Subcutaneous abdominal adipose tissue (tissue), 5 donors: ENCODE measurements around the gene RHCE.
A peak's percentile ranks its signal among the peaks of the same experiment; 100 is the strongest.
"Not testable (repeated sequence)": the region's sequence is repeated elsewhere in the genome, so short reads cannot be mapped to it uniquely, and the experiment has no call there.

Source experiments
- H3K27ac ChIP-seq: one replicate; pipeline ENCODE4 v1.7.0; 2013; ENCODE audit warnings: low read depth, mild to moderate bottlenecking, inconsistent platforms, low read length, moderate library complexity
- H3K27me3 ChIP-seq, 5 donors: one replicate each; pipeline ENCODE4 v1.7.0; 2013; ENCODE audit warnings: low read length in 5 of 5, inconsistent platforms in 1 of 5; ENCODE audit not compliant: control insufficient read depth in 5 of 5, insufficient read depth in 4 of 5
- H3K36me3 ChIP-seq, 5 donors: one replicate each; pipeline ENCODE4 v1.7.0; 2013; ENCODE audit warnings: low read length in 5 of 5; ENCODE audit not compliant: control insufficient read depth in 5 of 5, insufficient read depth in 5 of 5
- H3K4me1 ChIP-seq, 5 donors: one replicate each; pipeline ENCODE4 v1.7.0; 2013; ENCODE audit warnings: low read length in 5 of 5, mild to moderate bottlenecking in 3 of 5, moderate library complexity in 1 of 5; ENCODE audit not compliant: control insufficient read depth in 5 of 5, insufficient read depth in 5 of 5
- H3K4me3 ChIP-seq, 5 donors: one replicate each; pipeline ENCODE4 v1.7.0; 2013; ENCODE audit warnings: low read length in 5 of 5, low read depth in 1 of 5
- H3K9ac ChIP-seq, 5 donors: one replicate each; pipeline ENCODE4 v1.7.0; 2013; ENCODE audit warnings: low read length in 5 of 5, mild to moderate bottlenecking in 4 of 5, moderate library complexity in 3 of 5
- H3K9me3 ChIP-seq, 5 donors: one replicate each; pipeline ENCODE4 v1.7.0; 2013; ENCODE audit warnings: low read length in 5 of 5; ENCODE audit not compliant: control insufficient read depth in 5 of 5
- donor health status: healthy.
- donor health status: healthy.
- donor health status: healthy.
- donor health status: healthy.
- donor health status: healthy.

Gene RHCE

DNA sequence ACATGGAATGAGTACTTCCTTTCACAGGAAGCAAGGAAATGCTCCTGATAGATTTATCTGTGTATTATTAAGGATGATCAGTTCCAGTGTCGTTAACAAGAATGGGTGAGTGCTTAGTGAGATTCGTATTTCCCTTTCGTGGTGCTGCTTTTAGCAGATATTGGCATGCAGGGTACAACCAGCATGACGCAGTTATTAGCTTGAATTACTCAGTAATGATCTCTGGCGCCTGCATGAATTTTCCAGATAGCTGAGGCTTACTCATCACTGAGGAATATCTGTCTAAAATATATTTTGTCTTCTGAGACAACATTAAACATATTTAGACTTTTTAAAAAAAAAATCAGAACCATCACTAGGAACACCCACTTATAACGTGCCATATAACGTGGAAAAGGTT lies 48.9 kb downstream of the RHCE start:
- not testable (repeated sequence) for H3K36me3 ChIP-seq, H3K4me1 ChIP-seq, H3K9ac ChIP-seq, H3K9me3 ChIP-seq, H3K27me3 ChIP-seq, H3K27ac ChIP-seq, H3K4me3 ChIP-seq

DNA sequence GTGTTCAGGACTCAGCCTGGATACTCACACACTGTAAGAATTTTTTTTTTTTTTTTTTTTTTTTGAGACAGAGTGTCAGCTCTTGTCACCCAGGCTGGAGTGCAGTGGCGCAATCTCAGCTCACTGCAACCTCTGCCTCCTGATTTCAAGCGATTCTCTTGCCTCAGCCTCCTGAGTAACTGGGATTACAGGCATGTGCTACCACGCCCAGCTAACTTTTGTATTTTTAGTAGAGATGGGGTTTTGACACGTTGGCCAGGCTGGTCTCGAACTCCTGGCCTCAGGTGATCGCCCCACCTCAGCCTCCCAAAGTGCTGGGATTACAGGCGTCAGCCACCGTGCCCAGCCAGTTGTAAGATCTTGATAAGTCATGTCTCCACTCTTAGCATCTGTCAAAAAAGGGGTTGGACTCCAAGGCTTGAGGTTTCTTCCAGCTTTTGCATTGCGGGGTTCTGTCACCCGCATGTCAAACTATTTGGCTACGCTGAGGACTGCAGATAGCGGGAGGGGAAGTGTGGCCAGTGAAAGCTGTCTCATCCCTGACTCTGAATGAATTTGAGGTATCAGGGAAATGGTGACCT lies 50.8 kb downstream of the RHCE start:
- not testable (repeated sequence) for H3K4me1 ChIP-seq, H3K9ac ChIP-seq, H3K4me3 ChIP-seq, H3K36me3 ChIP-seq, H3K27ac ChIP-seq, H3K9me3 ChIP-seq, H3K27me3 ChIP-seq

- Histone ChIP-seq H3K9me3 (no peaks in the 10 kb centered on the region), H3K36me3 (no peaks in the 10 kb centered on the region), H3K4me1 (no peaks in the 10 kb centered on the region), H3K27me3 (no peaks in the 10 kb centered on the region), H3K4me3 (no peak overlapping the region), H3K27ac (no peak overlapping the region), H3K9ac (no peak overlapping the region)
Observed at GRCh38 chr1:25369241-25369640, 51.4 kb downstream of the RHCE start.

- not testable (repeated sequence) for H3K27ac ChIP-seq, H3K9ac ChIP-seq, H3K9me3 ChIP-seq, H3K4me3 ChIP-seq, H3K27me3 ChIP-seq, H3K4me1 ChIP-seq
- H3K36me3 ChIP-seq = peaks cover 13 to 35% (median 21%) of the 10 kb centered on the region in 5 donors
Observed at GRCh38 chr1:25362634-25363559, 57.7 kb downstream of the RHCE start.

GRCh38 chr1:25361901-25362300 lies 58.7 kb downstream of the RHCE start:
- no peak overlapping the region for H3K27ac ChIP-seq
- peak overlapping the region in 2 of 5 donors; percentile 2 to 11 for H3K9ac ChIP-seq
- H3K27me3 ChIP-seq = no peaks in the 10 kb centered on the region
- H3K9me3 ChIP-seq = no peaks in the 10 kb centered on the region
- H3K4me3 ChIP-seq = no peak overlapping the region
- H3K4me1 ChIP-seq = peaks cover 0 to 8% (median 3%) of the 10 kb centered on the region in 5 donors
- H3K36me3 ChIP-seq = peaks cover 13 to 44% (median 27%) of the 10 kb centered on the region in 5 donors

DNA sequence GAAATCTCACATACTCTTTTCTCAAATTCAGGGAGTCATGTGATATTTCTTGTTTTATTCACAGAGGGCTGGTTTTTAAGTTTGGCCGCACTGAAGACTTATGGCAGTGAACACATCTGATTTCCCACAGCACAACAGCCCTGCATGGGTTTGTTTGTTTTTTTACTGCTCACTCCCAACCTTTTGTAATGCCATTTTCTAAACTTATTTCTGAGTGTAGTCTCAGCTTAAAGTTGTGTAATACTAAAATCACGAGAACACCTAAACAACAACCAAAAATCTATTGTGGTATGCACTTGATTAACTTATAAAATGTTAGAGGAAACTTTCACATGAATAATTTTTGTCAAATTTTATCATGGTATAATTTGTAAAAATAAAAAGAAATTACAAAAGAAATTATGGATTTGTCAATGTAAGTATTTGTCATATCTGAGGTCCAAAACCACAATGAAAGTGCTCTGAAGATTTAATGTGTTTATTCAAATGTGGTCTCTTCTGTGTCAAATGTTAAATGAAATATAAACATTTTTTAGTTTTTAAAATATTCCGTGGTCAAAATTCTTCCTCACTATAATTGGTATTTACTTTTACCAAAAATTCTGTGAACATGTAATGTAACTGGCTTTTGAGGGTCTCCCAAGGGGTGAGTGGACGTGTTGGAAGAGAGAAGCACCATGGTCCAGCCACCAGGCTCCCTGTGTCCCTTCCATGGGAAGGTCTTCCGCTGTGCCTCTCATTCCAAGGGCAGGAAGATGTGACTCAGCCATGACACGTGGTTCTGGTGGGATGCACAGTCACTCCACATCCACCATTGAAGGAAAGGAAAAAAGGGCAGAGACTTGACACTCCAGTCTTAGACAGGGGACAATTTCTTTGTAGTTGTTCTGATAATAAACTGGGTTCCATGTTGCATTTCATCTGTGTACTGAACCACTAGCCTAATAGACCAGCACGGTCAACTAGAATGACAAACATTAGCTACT lies 59.7 kb downstream of the RHCE start:
- Histone ChIP-seq H3K27me3 (no peaks in the 10 kb centered on the region), H3K9ac (no peak overlapping the region), H3K27ac (no peak overlapping the region)

GRCh38 chr1:25356848-25357247 lies 63.8 kb downstream of the RHCE start:
- Histone ChIP-seq H3K27ac (no peak overlapping the region), H3K27me3 (no peaks in the 10 kb centered on the region), H3K36me3 (peaks cover 26 to 77% (median 48%) of the 10 kb centered on the region in 5 donors), H3K9me3 (no peaks in the 10 kb centered on the region), H3K4me1 (peaks cover 0 to 11% (median 0%) of the 10 kb centered on the region in 5 donors), H3K4me3 (no peak overlapping the region), H3K9ac (no peak overlapping the region)

More for the DNA sequence above, 59.7 kb downstream of the RHCE start:
- H3K36me3 ChIP-seq = peaks cover 14 to 54% (median 32%) of the 10 kb centered on the region in 5 donors
- H3K4me1 ChIP-seq = peaks cover 0 to 11% (median 3%) of the 10 kb centered on the region in 5 donors
- no peak overlapping the region for H3K4me3 ChIP-seq
- H3K9me3 ChIP-seq = no peaks in the 10 kb centered on the region

DNA sequence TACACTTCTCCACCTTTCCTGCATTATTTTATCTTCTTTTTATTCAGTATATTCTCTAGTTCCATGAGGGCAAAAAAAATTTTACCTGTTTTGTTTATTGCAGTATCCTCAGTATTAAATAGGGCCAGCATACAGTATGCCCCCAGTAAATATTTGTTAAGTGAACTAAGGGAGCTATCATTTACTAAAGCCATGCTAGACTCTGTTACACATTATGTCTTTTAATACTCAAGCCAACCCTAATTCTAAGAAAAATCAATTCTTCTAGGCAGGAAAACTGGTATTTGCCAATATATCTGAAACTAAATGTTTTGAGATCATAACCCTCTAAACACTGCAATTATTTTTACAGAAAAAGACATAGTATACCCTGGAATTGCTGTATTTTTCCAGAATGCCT lies 64.2 kb downstream of the RHCE start:
- Histone ChIP-seq H3K9me3 (no peaks in the 10 kb centered on the region), H3K9ac (no peak overlapping the region), H3K4me3 (no peak overlapping the region), H3K27me3 (no peaks in the 10 kb centered on the region), H3K36me3 (peaks cover 26 to 73% (median 46%) of the 10 kb centered on the region in 5 donors), H3K27ac (no peak overlapping the region), H3K4me1 (peaks cover 0 to 7% (median 0%) of the 10 kb centered on the region in 5 donors)

DNA sequence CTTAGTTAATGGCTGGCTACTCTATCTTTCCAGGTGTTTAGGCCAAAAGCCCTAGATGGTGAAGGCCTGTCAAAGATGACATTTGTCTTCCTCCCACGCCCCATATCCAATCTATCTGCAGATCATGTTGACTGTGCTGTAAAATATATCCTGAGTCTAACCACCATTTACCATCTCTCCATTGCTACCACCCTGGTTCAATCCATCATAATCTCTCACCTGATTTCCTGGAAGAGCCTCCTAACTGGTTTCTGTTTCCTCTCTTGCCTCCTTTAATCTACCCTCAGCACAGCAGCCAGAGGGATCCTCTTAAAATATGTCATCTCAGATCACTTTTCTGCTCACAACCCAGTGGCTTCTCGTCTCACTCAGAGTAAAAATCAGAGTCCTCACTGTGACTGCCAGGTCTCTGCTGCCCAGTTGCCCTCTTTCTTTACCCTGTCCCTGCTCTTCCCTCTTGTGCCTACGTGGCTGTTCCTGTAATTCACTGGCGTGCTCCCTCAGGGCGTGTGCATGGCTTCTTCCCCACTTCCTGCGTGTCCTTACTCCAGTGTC lies 64.7 kb downstream of the RHCE start:
- Histone ChIP-seq H3K4me1 (peaks cover 0 to 6% (median 0%) of the 10 kb centered on the region in 5 donors), H3K9me3 (no peaks in the 10 kb centered on the region), H3K9ac (no peak overlapping the region), H3K27me3 (no peaks in the 10 kb centered on the region), H3K27ac (no peak overlapping the region), H3K4me3 (no peak overlapping the region), H3K36me3 (peaks cover 25 to 68% (median 41%) of the 10 kb centered on the region in 5 donors)
